ENCODE results near the gene ALKBH6. TPM values are rescaled to one million over a fixed set of nuclear protein-coding genes. Genes with fewer than 3 reads are reported as not detected.

Gene ALKBH6
- total and polyA plus RNA-seq, 9 of the 15 experiments (the other 6 are each of a cell fraction or from before 2014, with no cell fraction given) = 0.67 to 62.0 (median 34.5) TPM

- no peak for TF ChIP-seq DMBX1 (CRISPR knock-in tag; IDR thresholded peaks at IDR 0.05; ENCODE audit: borderline replicate concordance)
- no peak for TF ChIP-seq FUS (optimal IDR thresholded peaks at IDR 0.05; ENCODE audit: low read depth, low read length)
- no peak for TF ChIP-seq ZBTB34 (CRISPR knock-in tag; IDR thresholded peaks at IDR 0.05)
- no peak for TF ChIP-seq ZKSCAN3 (CRISPR knock-in tag; IDR thresholded peaks at IDR 0.05)
- TF ChIP-seq JUN (IDR thresholded peaks at IDR 0.05; ENCODE audit: borderline replicate concordance, low read depth, low read length) = no peak
- TF ChIP-seq JUN (CRISPR knock-in tag; IDR thresholded peaks at IDR 0.05; ENCODE audit: borderline replicate concordance) = no peak
- no peak for TF ChIP-seq XRCC3 (IDR thresholded peaks at IDR 0.05)
- TF ChIP-seq ZNF277 (CRISPR knock-in tag; IDR thresholded peaks at IDR 0.05; ENCODE audit: borderline replicate concordance) = no peak
- no peak for TF ChIP-seq ATF3 (IDR thresholded peaks at IDR 0.05)
- no peak; the same call in 1 of the 2 replicates for TF ChIP-seq ATF3 (CRISPR knock-in tag; conservative IDR thresholded peaks at IDR 0.05)
- TF ChIP-seq BRD4 (IDR thresholded peaks at IDR 0.05) = peak; percentile 57; the same call in 1 of the 2 replicates
- no peak for TF ChIP-seq ZNF696 (CRISPR knock-in tag; conservative IDR thresholded peaks at IDR 0.05)
- TF ChIP-seq BRF1 (IDR thresholded peaks at IDR 0.05; ENCODE audit: borderline replicate concordance, extremely low read depth, insufficient read length) = no peak
- no peak for TF ChIP-seq CEBPG (CRISPR knock-in tag; IDR thresholded peaks at IDR 0.05)
- no peak for TF ChIP-seq CEBPG (tag; conservative IDR thresholded peaks at IDR 0.05 in 1 of 2, IDR thresholded peaks at IDR 0.05 in 1 of 2)
- TF ChIP-seq ZNF511 (CRISPR knock-in tag; IDR thresholded peaks at IDR 0.05) = no peak
- no peak for TF ChIP-seq ZNF212 (CRISPR knock-in tag; IDR thresholded peaks at IDR 0.05)
- TF ChIP-seq HDAC6 (IDR thresholded peaks at IDR 0.05; ENCODE audit: low read depth, low read length) = no peak
- TF ChIP-seq ZBTB11 (CRISPR knock-in tag; IDR thresholded peaks at IDR 0.05) = no peak
Measured at GRCh38 chr19:36054733-36055686, 41.0 kb upstream of the ALKBH6 start, which contains the start of gene WDR62 (continued).

Measured in K562 (cell line).